Measurements from ENCODE around the gene ARL16. TPM values are rescaled to one million over a fixed set of nuclear protein-coding genes. Genes with fewer than 3 reads are reported as not detected.

ARL16 gene
- polyA plus RNA-seq, 1 of the 3 experiments (the other 2 are of a cell fraction), result 148 TPM

DNA sequence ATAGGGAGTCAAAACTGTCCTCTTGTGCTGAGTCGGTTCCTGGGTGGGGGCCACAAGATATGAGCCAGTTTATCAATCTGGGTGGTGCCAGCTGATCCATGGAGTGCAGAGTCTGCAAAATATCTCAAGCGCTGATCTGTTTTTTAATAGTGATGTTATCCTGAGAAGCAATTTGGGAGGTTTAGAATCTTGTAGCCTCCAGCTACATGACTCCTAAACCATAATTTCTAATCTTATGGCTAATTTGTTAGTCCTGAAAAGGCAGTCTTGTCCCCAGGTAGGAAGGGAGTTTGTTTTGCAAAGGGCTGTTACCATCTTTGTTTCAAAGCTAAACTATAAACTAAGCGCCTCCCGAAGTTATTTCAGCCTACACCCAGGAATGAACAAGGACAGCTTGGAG lies 44.9 kb downstream of the ARL16 start:
- ChIA-PET POLR2A (interaction anchor here (0.6 kb wide), 1 partner anchor 376 kb away, joined by 4 read pairs; no protein-coding TSS in a partner anchor), CTCF (interaction anchor here (0.9 kb wide), 1 partner anchor 100 kb away, joined by 3 read pairs; no protein-coding TSS in a partner anchor)
- H3K9me2 ChIP-seq, result no peaks in the 10 kb centered on the region
- no peaks in the 10 kb centered on the region for H3K27me3 ChIP-seq (ENCODE audit: insufficient read depth)
- peaks cover 7 to 22% of the 10 kb centered on the region in 2 experiments; a peak in 3 of 4 replicates for H3K4me1 ChIP-seq (ENCODE audit: control insufficient read depth in 1 of 2, insufficient read depth in 2 of 2, low read depth in 1 of 2, low read length in 1 of 2)
- DNase-seq, result no peak
- TF ChIP-seq RAD21 (IDR thresholded peaks at IDR 0.05; ENCODE audit: low read length), result no peak
- H4K20me1 ChIP-seq (ENCODE audit: insufficient read depth), result peaks cover 29% of the 10 kb centered on the region
- peaks cover 0 to 7% of the 10 kb centered on the region in 2 experiments for H3K36me3 ChIP-seq (replicated peaks in 1 of 2; ENCODE audit: control insufficient read depth in 1 of 2, insufficient read depth in 2 of 2, low read length in 1 of 2)
- no peak overlapping the region for H3K9ac ChIP-seq
- 54% methylated on average over 4 of the region's 4 CpGs for WGBS (ENCODE audit: low lambda C conversion rate)
- no peak overlapping the region for H3K27ac ChIP-seq (ENCODE audit: low read depth in 2 of 2, low read length in 1 of 2)
- H3K4me3 ChIP-seq (ENCODE audit: low read depth in 2 of 2, low read length in 1 of 2), result no peak overlapping the region
- H3K79me2 ChIP-seq (ENCODE audit: insufficient read depth), result peaks cover 40% of the 10 kb centered on the region
- no peak overlapping the region for H2AFZ ChIP-seq (ENCODE audit: low read depth)
- no peaks in the 10 kb centered on the region for H3K9me3 ChIP-seq
- peaks cover 8% of the 10 kb centered on the region for H3F3A ChIP-seq (replicated peaks; ENCODE audit: insufficient read depth)
- no peak overlapping the region for H3K4me2 ChIP-seq

DNA sequence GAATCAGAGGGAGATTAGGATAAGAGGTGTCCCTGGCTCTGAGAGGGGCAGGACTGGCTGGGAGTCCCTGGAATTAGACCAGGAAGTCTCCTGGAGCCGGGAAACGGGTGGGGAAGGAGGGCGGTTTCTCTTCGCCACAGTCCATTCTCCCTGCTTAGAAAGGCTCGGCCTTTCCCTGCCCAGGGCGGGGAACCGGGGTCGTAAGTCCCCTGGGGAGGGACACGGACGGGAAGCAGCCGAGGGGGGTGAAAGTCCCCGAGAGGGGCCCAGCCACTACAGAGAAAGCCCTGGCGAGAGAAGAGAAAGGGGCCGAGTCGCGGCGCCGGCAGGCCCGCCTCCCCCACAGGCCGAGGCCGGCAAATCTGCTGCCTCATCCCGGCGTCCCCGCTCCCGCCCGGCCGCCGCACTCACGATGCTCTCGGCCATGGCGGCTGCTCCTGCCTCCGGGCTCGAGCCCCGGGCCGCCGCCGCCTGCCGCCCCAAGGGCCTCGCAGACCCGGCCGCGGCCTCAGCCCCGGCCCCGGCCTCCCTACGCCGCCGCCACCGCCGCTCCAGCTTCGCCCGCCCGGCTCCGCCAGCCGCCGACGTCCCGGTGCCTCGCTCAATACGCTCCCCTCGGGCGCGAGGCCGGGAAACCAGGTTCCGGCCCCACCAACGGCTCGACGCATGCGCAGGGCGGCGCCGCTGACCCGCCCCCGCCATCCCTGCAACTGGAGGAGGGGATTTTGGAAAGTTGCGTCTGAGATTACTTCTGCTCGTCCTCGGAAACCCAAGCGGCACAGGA lies 46.9 kb downstream of the ARL16 start, which contains the start of the genes NPLOC4 and TSPAN10:
TSS of gene NPLOC4 (minus strand) at position 608 of the 784 bp plus-strand sequence. CDS start at position 426, 182 bp downstream.
TSS of gene TSPAN10 (plus strand) at position 692 of the 784 bp plus-strand sequence. CDS start 5,217 bp downstream, outside the sequence.
- Histone ChIP-seq H3K27ac (ENCODE audit: low read depth in 2 of 2, low read length in 1 of 2) (peak within 1 kb of the TSS; percentile 67 to 92), H3K4me1 (ENCODE audit: control insufficient read depth in 1 of 2, insufficient read depth in 2 of 2, low read depth in 1 of 2, low read length in 1 of 2) (peaks cover 7 to 17% of the 10 kb centered on the region in 2 experiments; a peak in 3 of 4 replicates), H4K20me1 (ENCODE audit: insufficient read depth) (peaks cover 49% of the 10 kb centered on the region), H3K9me3 (no peaks in the 10 kb centered on the region), H3K9ac (peak within 1 kb of the TSS; percentile 99), H3K9me2 (no peaks in the 10 kb centered on the region), H3K36me3 (replicated peaks in 1 of 2; ENCODE audit: control insufficient read depth in 1 of 2, insufficient read depth in 2 of 2, low read length in 1 of 2) (peaks cover 0 to 21% of the 10 kb centered on the region in 2 experiments), H3K27me3 (ENCODE audit: insufficient read depth) (no peaks in the 10 kb centered on the region), H3K4me3 (ENCODE audit: low read depth in 2 of 2, low read length in 1 of 2) (peak within 1 kb of the TSS; percentile 65 to 79), H3K4me2 (peak within 1 kb of the TSS; percentile 88), H3K79me2 (ENCODE audit: insufficient read depth) (peaks cover 60% of the 10 kb centered on the region), H3F3A (replicated peaks; ENCODE audit: insufficient read depth) (peaks cover 10% of the 10 kb centered on the region), H2AFZ (ENCODE audit: low read depth) (peak within 1 kb of the TSS; percentile 97)
- ChIA-PET CTCF (interaction anchor here (1.0 to 1.5 kb wide), 3 partner anchors 12 to 65 kb away, joined by 3 to 5 read pairs (median 5); no protein-coding TSS in a partner anchor), POLR2A (interaction anchor here (0.6 to 1.5 kb wide), 4 partner anchors 10 to 96 kb away, joined by 3 to 5 read pairs (median 4); partner anchors contain the start of genes ARL16, CCDC137, HGS and OXLD1)
- peak; percentile 100 for DNase-seq
- WGBS (ENCODE audit: low lambda C conversion rate), result 1% methylated on average over 45 of the region's 77 CpGs
- TF ChIP-seq GATA2 (CRISPR knock-in tag; IDR thresholded peaks at IDR 0.05), result no peak
- peak; percentile 100 for TF ChIP-seq TAF1 (IDR thresholded peaks at IDR 0.05; ENCODE audit: borderline replicate concordance, low read depth, low read length)
- TF ChIP-seq POLR2AphosphoS5 (IDR thresholded peaks at IDR 0.05; ENCODE audit: low read depth, low read length), result peak; percentile 87
- TF ChIP-seq, protein P1, sequence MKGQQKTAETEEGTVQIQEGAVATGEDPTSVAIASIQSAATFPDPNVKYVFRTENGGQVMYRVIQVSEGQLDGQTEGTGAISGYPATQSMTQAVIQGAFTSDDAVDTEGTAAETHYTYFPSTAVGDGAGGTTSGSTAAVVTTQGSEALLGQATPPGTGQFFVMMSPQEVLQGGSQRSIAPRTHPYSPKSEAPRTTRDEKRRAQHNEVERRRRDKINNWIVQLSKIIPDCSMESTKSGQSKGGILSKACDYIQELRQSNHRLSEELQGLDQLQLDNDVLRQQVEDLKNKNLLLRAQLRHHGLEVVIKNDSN (IDR thresholded peaks at IDR 0.05; ENCODE audit: borderline replicate concordance, low read depth), result 0 out of 2 replicates have a peak, but pooled peaks have one; percentile 27
- TF ChIP-seq NRF1 (IDR thresholded peaks at IDR 0.05; ENCODE audit: low read depth, low read length), result peak; percentile 97
- TF ChIP-seq FOXM1 (IDR thresholded peaks at IDR 0.05; ENCODE audit: low read depth), result no peak
- peak; percentile 80 for TF ChIP-seq GABPA (IDR thresholded peaks at IDR 0.05; ENCODE audit: low read depth)
- peak; percentile 30 for TF ChIP-seq SMC3 (IDR thresholded peaks at IDR 0.05; ENCODE audit: low read depth, low read length)
- TF ChIP-seq RXRA (IDR thresholded peaks at IDR 0.05; ENCODE audit: borderline replicate concordance, low read depth), result no peak
- TF ChIP-seq ELF1 (IDR thresholded peaks at IDR 0.05), result no peak; the same call in 1 of the 2 replicates
- peak; percentile 68; the same call in 1 of the 2 replicates for TF ChIP-seq RFX5 (IDR thresholded peaks at IDR 0.05; ENCODE audit: low read length)
- TF ChIP-seq FOXJ3 (CRISPR knock-in tag; IDR thresholded peaks at IDR 0.05), result peak; percentile 70
- TF ChIP-seq, protein P2, sequence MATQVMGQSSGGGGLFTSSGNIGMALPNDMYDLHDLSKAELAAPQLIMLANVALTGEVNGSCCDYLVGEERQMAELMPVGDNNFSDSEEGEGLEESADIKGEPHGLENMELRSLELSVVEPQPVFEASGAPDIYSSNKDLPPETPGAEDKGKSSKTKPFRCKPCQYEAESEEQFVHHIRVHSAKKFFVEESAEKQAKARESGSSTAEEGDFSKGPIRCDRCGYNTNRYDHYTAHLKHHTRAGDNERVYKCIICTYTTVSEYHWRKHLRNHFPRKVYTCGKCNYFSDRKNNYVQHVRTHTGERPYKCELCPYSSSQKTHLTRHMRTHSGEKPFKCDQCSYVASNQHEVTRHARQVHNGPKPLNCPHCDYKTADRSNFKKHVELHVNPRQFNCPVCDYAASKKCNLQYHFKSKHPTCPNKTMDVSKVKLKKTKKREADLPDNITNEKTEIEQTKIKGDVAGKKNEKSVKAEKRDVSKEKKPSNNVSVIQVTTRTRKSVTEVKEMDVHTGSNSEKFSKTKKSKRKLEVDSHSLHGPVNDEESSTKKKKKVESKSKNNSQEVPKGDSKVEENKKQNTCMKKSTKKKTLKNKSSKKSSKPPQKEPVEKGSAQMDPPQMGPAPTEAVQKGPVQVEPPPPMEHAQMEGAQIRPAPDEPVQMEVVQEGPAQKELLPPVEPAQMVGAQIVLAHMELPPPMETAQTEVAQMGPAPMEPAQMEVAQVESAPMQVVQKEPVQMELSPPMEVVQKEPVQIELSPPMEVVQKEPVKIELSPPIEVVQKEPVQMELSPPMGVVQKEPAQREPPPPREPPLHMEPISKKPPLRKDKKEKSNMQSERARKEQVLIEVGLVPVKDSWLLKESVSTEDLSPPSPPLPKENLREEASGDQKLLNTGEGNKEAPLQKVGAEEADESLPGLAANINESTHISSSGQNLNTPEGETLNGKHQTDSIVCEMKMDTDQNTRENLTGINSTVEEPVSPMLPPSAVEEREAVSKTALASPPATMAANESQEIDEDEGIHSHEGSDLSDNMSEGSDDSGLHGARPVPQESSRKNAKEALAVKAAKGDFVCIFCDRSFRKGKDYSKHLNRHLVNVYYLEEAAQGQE (IDR thresholded peaks at IDR 0.05; ENCODE audit: low read depth, low read length), result peak; percentile 80
- 0 out of 4 replicates have a peak, but pooled peaks have one; percentile 5 to 52 for TF ChIP-seq EP300 (IDR thresholded peaks at IDR 0.05; ENCODE audit: borderline replicate concordance in 1 of 2, low read depth in 1 of 2, low read length in 1 of 2)
- TF ChIP-seq CHD2 (IDR thresholded peaks at IDR 0.05; ENCODE audit: low read length, partially characterized antibody), result no peak
- no peak for TF ChIP-seq NFIC (IDR thresholded peaks at IDR 0.05; ENCODE audit: borderline replicate concordance)
- no peak for TF ChIP-seq MEF2A (IDR thresholded peaks at IDR 0.05; ENCODE audit: borderline replicate concordance, low read depth)
- TF ChIP-seq, protein P3, sequence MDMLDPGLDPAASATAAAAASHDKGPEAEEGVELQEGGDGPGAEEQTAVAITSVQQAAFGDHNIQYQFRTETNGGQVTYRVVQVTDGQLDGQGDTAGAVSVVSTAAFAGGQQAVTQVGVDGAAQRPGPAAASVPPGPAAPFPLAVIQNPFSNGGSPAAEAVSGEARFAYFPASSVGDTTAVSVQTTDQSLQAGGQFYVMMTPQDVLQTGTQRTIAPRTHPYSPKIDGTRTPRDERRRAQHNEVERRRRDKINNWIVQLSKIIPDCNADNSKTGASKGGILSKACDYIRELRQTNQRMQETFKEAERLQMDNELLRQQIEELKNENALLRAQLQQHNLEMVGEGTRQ (IDR thresholded peaks at IDR 0.05; ENCODE audit: borderline replicate concordance, low read depth, low read length), result no peak
- TF ChIP-seq SIN3A (IDR thresholded peaks at IDR 0.05; ENCODE audit: borderline replicate concordance, low read depth, low read length), result peak; percentile 93
- TF ChIP-seq TCF12 (IDR thresholded peaks at IDR 0.05), result peak; percentile 27; the same call in 1 of the 2 replicates
- TF ChIP-seq YY1 (IDR thresholded peaks at IDR 0.05; ENCODE audit: low read depth), result peak; percentile 73; the same call in 1 of the 2 replicates
